ELF-1 (cell line): ENCODE results near the gene CCT8.

Experiments
- DNase-seq: peaks from one replicate; pipeline ENCODE4 v3.0.0-alpha.2; 2016; ENCODE audit warnings: low read depth, low spot score

Gene CCT8

GRCh38 chr21:29078869-29079767 lies 5.7 kb upstream of the CCT8 start:
- DNase-seq: no peak

DNA sequence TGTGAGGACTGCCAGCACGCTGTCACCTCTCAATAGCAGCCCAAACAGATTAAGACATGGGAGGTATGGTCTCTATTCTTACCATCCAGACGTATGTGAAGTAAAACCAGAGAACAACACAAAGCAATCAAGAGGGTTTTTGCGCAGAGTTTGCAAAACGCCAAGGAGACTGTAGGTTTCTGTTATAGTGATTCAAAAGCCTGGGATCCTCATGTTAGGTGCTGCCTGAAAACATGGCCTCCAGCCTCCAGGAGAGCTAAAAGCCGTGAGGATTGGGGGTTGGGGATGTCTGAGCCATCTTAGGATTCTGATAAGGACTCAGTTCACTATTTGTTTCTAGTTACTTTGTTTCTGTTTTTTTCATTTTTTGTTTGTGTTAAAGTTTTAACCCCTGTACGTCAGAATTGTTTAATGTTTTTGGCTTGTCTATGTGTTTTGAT lies 4.2 kb upstream of the CCT8 start:
- no peak for DNase-seq

DNA sequence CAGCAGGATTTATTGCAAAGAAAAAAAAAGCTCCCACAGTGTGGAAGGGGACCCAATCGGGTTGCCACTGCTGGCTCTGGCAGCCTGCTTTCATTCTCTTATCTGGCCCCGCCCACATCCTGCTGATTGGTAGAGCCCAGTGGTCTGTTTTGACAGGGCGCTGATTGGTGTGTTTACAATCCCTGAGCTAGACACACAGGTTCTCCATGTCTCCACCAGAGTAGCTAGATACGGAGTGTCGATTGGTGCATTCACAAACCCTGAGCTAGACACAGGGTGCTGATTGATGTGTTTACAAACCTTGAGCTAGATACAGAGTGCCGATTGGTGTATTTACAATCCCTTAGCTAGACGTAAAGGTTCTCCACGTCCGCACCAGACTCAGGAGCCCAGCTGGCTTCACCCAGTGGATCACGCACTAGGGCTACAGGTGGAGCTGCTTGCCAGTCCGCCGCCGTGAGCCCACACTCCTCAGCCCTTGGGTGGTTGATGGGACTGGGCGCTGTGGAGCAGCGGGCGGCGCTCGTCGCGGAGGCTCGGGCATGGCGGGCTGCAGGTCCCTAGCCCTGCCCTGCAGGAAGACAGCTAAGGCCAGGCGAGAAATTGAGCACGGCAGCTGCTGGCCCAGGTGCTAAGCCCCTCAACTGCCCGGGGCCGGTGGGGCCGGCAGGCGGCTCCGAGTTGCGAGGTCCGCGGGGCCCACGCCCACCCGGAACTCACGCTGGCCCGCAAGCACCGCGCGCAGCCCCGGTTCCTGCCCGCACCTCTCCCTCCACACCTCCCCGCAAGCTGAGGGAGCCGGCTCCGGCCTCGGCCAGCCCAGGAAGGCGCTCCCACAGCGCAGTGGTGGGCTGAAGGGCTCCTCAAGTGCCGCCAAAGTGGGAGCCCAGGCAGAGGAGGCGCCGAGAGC lies 3.5 kb upstream of the CCT8 start:
- DNase-seq: peak; percentile 38

GRCh38 chr21:29075706-29076466 lies 2.4 kb upstream of the CCT8 start:
- DNase-seq: no peak

GRCh38 chr21:29074783-29075182 lies 1.3 kb upstream of the CCT8 start:
- DNase-seq: no peak

- DNase-seq: no peak
Observed at GRCh38 chr21:29074007-29074376, 544 bp upstream of the CCT8 start.

DNA sequence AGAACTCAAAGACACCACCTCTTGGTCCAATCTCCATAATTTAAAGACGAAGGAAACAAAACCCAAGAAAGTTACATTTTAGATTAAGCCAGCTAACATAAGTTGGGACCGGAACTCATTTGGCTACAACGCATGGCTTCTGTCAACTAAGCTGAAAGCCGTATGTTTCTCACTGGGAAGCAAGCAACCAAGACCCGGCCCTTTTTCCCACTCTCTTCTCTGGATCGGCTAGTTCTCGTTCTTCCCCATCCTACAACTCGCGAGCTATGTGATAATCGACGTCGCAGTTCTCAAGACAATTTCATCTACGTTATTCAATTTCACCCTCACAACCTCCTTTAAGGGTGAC lies 601 bp downstream of the CCT8 start:
- DNase-seq: peak; percentile 47

GRCh38 chr21:29064850-29065481 lies 8.5 kb downstream of the CCT8 start:
- DNase-seq: no peak

DNA sequence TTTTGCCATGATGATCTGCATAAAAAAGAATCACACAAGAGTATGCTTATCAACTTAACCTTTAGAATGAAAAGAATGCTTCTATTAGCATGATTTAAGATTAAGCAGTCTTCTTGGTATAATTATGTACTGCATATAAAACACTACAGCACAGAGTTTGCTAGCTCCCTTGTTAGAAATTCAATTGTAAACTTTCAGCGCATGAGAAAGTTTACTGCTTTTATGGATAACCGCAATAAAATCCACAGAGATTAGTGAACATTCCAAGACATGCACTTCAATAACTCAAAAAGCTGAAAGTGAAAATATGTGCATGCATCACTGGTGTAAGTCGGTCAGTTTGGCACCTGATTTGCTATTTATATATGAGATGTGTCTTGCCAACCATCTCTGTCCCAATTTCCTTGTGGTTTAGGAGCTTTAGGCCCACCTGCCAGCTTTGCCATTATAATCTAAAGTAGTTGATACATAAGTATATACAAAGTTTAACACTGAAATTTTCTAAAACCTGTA lies 16.9 kb downstream of the CCT8 start:
- DNase-seq: no peak

- no peak for DNase-seq
Observed at GRCh38 chr21:29056005-29056404, 17.4 kb downstream of the CCT8 start.

DNA sequence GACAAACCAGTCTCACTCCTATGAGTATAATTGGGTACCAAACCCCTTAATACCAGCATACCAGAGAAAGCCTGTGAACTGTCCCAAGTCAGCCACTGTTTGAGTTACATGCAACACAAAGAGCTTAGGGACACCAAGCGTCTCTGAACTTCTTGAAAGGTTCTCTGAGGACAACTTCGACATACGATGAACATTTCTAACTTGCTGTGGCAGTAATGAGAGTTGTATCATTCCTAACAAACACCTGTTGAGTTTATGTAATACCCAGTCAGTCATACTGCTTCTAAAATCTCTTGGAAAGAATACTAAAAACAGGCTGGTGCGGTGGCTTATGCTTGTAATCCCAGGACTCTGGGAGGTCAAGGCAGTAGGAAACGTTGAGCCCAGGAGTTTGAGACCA lies 18.4 kb downstream of the CCT8 start:
- no peak for DNase-seq

DNA sequence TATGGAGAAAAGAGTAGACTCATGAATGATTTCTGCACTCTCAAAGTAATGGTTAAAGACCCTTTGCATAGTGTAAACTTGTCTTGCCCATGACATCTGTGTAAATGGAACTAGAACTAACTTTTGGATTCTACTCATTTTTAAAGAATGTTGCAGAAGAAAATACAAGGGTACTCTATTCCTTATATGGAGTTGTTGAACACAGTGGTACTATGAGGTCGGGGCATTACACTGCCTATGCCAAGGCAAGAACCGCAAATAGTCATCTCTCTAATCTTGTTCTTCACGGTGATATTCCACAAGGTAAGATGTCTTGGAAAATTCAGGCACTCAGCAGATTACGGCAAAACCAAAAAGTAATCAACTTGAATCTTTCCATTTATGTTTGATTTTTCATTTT lies 19.8 kb downstream of the CCT8 start:
- no peak for DNase-seq

DNA sequence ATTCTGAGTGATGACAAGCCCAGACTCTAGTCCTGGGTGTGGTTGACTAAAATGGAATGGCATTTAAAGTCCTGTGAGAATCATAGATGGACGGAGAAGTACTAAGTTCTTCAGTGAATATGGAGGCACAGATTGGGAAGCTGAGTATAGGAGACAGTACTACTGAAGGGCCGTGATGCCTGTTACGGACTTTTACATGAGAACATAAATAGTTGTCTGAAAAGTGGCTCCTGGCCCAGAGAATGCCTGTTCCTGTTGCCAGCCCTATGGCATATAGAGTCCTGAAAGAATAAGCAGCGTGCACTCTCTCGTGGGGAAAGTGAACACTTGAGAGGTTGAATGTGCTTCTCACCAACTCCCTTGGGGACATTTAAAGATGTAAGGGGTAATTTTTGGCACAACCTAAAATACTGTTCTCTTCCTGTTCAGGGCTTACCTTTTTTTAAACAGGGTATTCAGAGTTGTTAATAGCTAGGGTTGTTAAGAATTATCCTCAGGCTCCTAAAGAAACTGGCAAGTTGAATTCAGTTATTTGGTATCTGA lies 20.4 kb downstream of the CCT8 start:
- no peak for DNase-seq

GRCh38 chr21:29052224-29052623 lies 21.2 kb downstream of the CCT8 start:
- no peak for DNase-seq

DNA sequence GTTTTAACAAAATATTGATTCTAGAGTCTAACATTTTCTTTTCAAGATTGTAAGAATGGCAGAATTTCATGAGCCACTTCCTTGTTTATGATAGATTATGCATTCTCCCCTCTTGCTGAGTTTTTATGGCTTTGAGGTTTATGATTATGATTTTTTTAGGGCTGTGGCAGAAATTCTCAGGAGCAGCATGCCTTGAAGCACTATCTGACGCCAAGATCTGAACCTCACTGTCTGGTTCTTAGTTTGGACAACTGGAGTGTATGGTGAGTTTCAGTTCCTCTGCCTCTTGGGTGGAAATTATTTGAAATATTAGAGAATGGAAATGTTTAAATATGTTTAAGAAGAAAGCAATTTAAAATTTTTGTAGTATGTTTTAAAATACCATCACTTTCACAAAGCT lies 38.8 kb downstream of the CCT8 start:
- no peak for DNase-seq

- DNase-seq: no peak
Observed at GRCh38 chr21:29033871-29034270, 39.6 kb downstream of the CCT8 start.

- no peak for DNase-seq
Observed at GRCh38 chr21:29033301-29033700, 40.1 kb downstream of the CCT8 start.

- no peak for DNase-seq
Observed at GRCh38 chr21:29030909-29031308, 42.5 kb downstream of the CCT8 start.

DNA sequence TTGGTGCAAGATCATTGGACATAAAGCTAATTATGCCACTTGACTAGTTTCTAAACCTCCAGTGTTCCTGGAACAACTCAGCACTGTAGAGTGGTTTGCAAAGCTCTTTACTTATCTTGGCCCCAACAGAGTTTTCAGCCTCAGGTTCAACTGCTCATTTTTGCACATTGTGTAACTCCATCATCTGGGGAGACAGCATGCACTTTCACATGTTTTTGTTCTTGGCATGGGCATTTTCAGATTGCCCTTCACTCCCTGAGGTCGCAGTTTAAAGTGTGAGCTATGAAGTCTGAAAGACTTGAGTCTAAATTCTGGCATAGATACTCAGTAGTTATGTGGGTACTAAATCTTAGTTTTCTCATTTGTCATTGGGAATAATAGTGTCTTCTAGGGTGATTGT lies 43.9 kb downstream of the CCT8 start:
- no peak for DNase-seq

GRCh38 chr21:29025328-29025713 lies 48.1 kb downstream of the CCT8 start:
- DNase-seq: no peak
